Pulmonary artery endothelial cell (primary cell): ENCODE measurements around the gene ARMC9. TPM values are rescaled to one million over a fixed set of nuclear protein-coding genes. Genes with fewer than 3 reads are reported as not detected.

ENCODE experiments used
- DNase-seq: peaks from one replicate; pipeline ENCODE4 v3.0.0-alpha.2; 2011; ENCODE audit warnings: low read depth, low spot score
- total RNA-seq: library from RNA; depleted of rRNA; stranded (reverse); fragments of >200 nt; gene quantifications from 2 replicates; pipeline ENCODE4 v1.2.3, GENCODE V29; 2014

ARMC9 gene
- total RNA-seq, 1 donor from 2014 or later, result 21.1 TPM

GRCh38 chr2:231201475-231201814 lies 3.0 kb downstream of the ARMC9 start:
- DNase-seq, result no peak

GRCh38 chr2:231203087-231203486 lies 4.7 kb downstream of the ARMC9 start:
- no peak for DNase-seq

GRCh38 chr2:231204146-231204545 lies 5.7 kb downstream of the ARMC9 start:
- no peak for DNase-seq

GRCh38 chr2:231204581-231204980 lies 6.2 kb downstream of the ARMC9 start:
- no peak for DNase-seq

- DNase-seq, result no peak
These were observed 9.3 kb downstream of the ARMC9 start for GRCh38 chr2:231207734-231208133.

GRCh38 chr2:231210782-231211181 lies 12.4 kb downstream of the ARMC9 start:
- no peak for DNase-seq

- no peak for DNase-seq
These were observed 13.1 kb downstream of the ARMC9 start for GRCh38 chr2:231211486-231211885.

GRCh38 chr2:231212329-231212845 lies 14.0 kb downstream of the ARMC9 start:
- no peak for DNase-seq

- no peak for DNase-seq
These were observed 15.7 kb downstream of the ARMC9 start for GRCh38 chr2:231213931-231214642.

GRCh38 chr2:231218366-231218765 lies 19.9 kb downstream of the ARMC9 start:
- DNase-seq, result no peak

- DNase-seq, result no peak
These were observed 20.9 kb downstream of the ARMC9 start for GRCh38 chr2:231219289-231219688.

GRCh38 chr2:231221761-231222160 lies 23.3 kb downstream of the ARMC9 start:
- no peak for DNase-seq

GRCh38 chr2:231222318-231223000 lies 24.0 kb downstream of the ARMC9 start:
- DNase-seq, result no peak

GRCh38 chr2:231223001-231223375 lies 24.6 kb downstream of the ARMC9 start:
- DNase-seq, result no peak

GRCh38 chr2:231223458-231223976 lies 25.1 kb downstream of the ARMC9 start:
- no peak for DNase-seq

GRCh38 chr2:231227310-231228162 lies 29.1 kb downstream of the ARMC9 start:
- DNase-seq, result peak; percentile 52

GRCh38 chr2:231228223-231228622 lies 29.8 kb downstream of the ARMC9 start:
- DNase-seq, result no peak

GRCh38 chr2:231228974-231229529 lies 30.6 kb downstream of the ARMC9 start:
- no peak for DNase-seq

GRCh38 chr2:231235217-231235616 lies 36.8 kb downstream of the ARMC9 start:
- DNase-seq, result no peak

GRCh38 chr2:231238689-231239088 lies 40.3 kb downstream of the ARMC9 start:
- no peak for DNase-seq

- no peak for DNase-seq
These were observed 41.3 kb downstream of the ARMC9 start for GRCh38 chr2:231239751-231240150.
